Measurements from ENCODE around the gene CEMIP2.

Gene CEMIP2

GRCh38 chr9:71743217-71743705, 25.1 kb downstream of the CEMIP2 start:
- DNase-seq (ENCODE audit: extremely low spot score) = no peak
- no peak for TF ChIP-seq CTCF (IDR thresholded peaks at IDR 0.05; ENCODE audit: control extremely low read depth, extremely low read depth, low read depth, missing control alignments)
- CTCF ChIA-PET = interaction anchor here (1.3 kb wide), 1 partner anchor 8 kb away, joined by 3 read pairs; no protein-coding TSS in a partner anchor
- POLR2A ChIA-PET = no interaction called here

GRCh38 chr9:71742703-71743102, 25.6 kb downstream of the CEMIP2 start:
- DNase-seq (ENCODE audit: extremely low spot score) = no peak
- ChIA-PET POLR2A (no interaction called here), CTCF (interaction anchor here (1.3 kb wide), 1 partner anchor 9 kb away, joined by 3 read pairs; no protein-coding TSS in a partner anchor)
- TF ChIP-seq CTCF (IDR thresholded peaks at IDR 0.05; ENCODE audit: control extremely low read depth, extremely low read depth, low read depth, missing control alignments) = no peak

GRCh38 chr9:71741926-71742648, 26.2 kb downstream of the CEMIP2 start:
- ChIA-PET POLR2A (no interaction called here), CTCF (interaction anchor here (1.3 kb wide), 1 partner anchor 9 kb away, joined by 3 read pairs; no protein-coding TSS in a partner anchor)
- DNase-seq (ENCODE audit: extremely low spot score) = no peak
- no peak for TF ChIP-seq CTCF (IDR thresholded peaks at IDR 0.05; ENCODE audit: control extremely low read depth, extremely low read depth, low read depth, missing control alignments)

GRCh38 chr9:71740199-71740598, 28.1 kb downstream of the CEMIP2 start:
- CTCF ChIA-PET = interaction anchor here (0.9 to 1.3 kb wide), 2 partner anchors 17 to 455 kb away, joined by 3 read pairs; no protein-coding TSS in a partner anchor
- no peak for TF ChIP-seq CTCF (IDR thresholded peaks at IDR 0.05; ENCODE audit: control extremely low read depth, extremely low read depth, low read depth, missing control alignments)
- DNase-seq (ENCODE audit: extremely low spot score) = no peak
- POLR2A ChIA-PET = no interaction called here

- POLR2A ChIA-PET = no interaction called here
These were observed 30.9 kb downstream of the CEMIP2 start for GRCh38 chr9:71737455-71737854.

GRCh38 chr9:71736236-71736635, 32.1 kb downstream of the CEMIP2 start:
- ChIA-PET POLR2A (no interaction called here), CTCF (interaction anchor here (1.2 kb wide), 1 partner anchor 9 kb away, joined by 3 read pairs; no protein-coding TSS in a partner anchor)
- no peak for TF ChIP-seq CTCF (IDR thresholded peaks at IDR 0.05; ENCODE audit: control extremely low read depth, extremely low read depth, low read depth, missing control alignments)
- DNase-seq (ENCODE audit: extremely low spot score) = no peak

More at GRCh38 chr9:71737455-71737854, 30.9 kb downstream of the CEMIP2 start:
- TF ChIP-seq CTCF (IDR thresholded peaks at IDR 0.05; ENCODE audit: control extremely low read depth, extremely low read depth, low read depth, missing control alignments) = no peak
- no peak for DNase-seq (ENCODE audit: extremely low spot score)
- CTCF ChIA-PET = interaction anchor here (1.3 kb wide), 1 partner anchor 16 kb away, joined by 3 read pairs; no protein-coding TSS in a partner anchor
